PC-3 (cell line): Measurements from ENCODE around the gene GRAMD2A. TPM values are rescaled to one million over a fixed set of nuclear protein-coding genes. Genes with fewer than 3 reads are reported as not detected.

Experiments
- ATAC-seq: fragments of 200-7000 bp; cut with Tn5 transposase; 2 replicates; pipeline ENCODE4 v1.9.1; 2020; ENCODE audit warnings: mild to moderate bottlenecking, moderate library complexity
- BruUV-seq: library from RNA; stranded (reverse); fragments of 400-500 nt; replicated peaks from 2 replicates; lab custom pipeline; 2021; lab: Mats Ljungman, UMichigan
- CTCF ChIA-PET: fragments of 300-600 bp; sonication (Branson Sonifier 250); formaldehyde crosslinking; loops from one replicate; lab custom pipeline; 2022; ENCODE audit warnings: antibody characterized with exemption; lab: Charles Lee
- POLR2A ChIA-PET: fragments of 300-600 bp; sonication (Branson Sonifier 250); formaldehyde crosslinking; loops from one replicate; lab custom pipeline; 2022; ENCODE audit warnings: antibody characterized with exemption; ENCODE audit not compliant: unreplicated experiment; lab: Charles Lee
- DNase-seq: peaks from one replicate; pipeline ENCODE4 v3.0.0-alpha.2; 2015
- H2AFZ ChIP-seq: fragments of 300-600 bp; sonication (generic); 2 replicates; pipeline ENCODE4 v1.6.0; 2016; ENCODE audit warnings: antibody characterized with exemption, low read length
- H3F3A ChIP-seq: fragments of 300-600 bp; sonication (generic); one replicate; pipeline ENCODE4 v1.6.0; 2017; ENCODE audit warnings: antibody characterized with exemption, low read length, control low read depth, mild to moderate bottlenecking; ENCODE audit not compliant: unreplicated experiment
- H3K27ac ChIP-seq: fragments of 300-600 bp; sonication (generic); 2 replicates; pipeline ENCODE4 v1.5.1; 2016; ENCODE audit warnings: mild to moderate bottlenecking, low read length
- H3K27me3 ChIP-seq: fragments of 300-600 bp; sonication (generic); 2 replicates; pipeline ENCODE4 v1.6.1; 2016; ENCODE audit warnings: low read length, mixed read lengths
- H3K36me3 ChIP-seq: fragments of 300-600 bp; sonication (generic); 2 replicates; pipeline ENCODE4 v1.6.1; 2016; ENCODE audit warnings: low read depth, mixed run types, low read length, mixed read lengths
- H3K4me1 ChIP-seq: fragments of 300-600 bp; sonication (generic); 2 replicates; pipeline ENCODE4 v1.5.1; 2016; ENCODE audit warnings: low read length; ENCODE audit not compliant: insufficient read depth
- H3K4me2 ChIP-seq: fragments of 300-600 bp; sonication (generic); 2 replicates; pipeline ENCODE4 v1.6.0; 2016; ENCODE audit warnings: low read length
- H3K4me3 ChIP-seq: fragments of 300-600 bp; sonication (generic); 2 replicates; pipeline ENCODE4 v1.5.1; 2016; ENCODE audit warnings: mild to moderate bottlenecking, low read length, mixed read lengths
- H3K79me2 ChIP-seq: fragments of 300-600 bp; sonication (generic); 2 replicates; pipeline ENCODE4 v1.6.1; 2017; ENCODE audit warnings: low read length, mixed read lengths
- H3K9ac ChIP-seq: fragments of 300-600 bp; sonication (generic); 2 replicates; pipeline ENCODE4 v1.6.0; 2016; ENCODE audit warnings: mild to moderate bottlenecking, low read length
- H3K9me2 ChIP-seq: fragments of 300-600 bp; sonication (generic); replicated peaks from 2 replicates; pipeline ENCODE4 v1.6.1; 2016; ENCODE audit warnings: mixed run types, low read length, mixed read lengths
- H3K9me3 ChIP-seq: fragments of 300-600 bp; sonication (generic); 2 replicates; pipeline ENCODE4 v1.6.1; 2016; ENCODE audit warnings: low read length, mixed read lengths
- H4K20me1 ChIP-seq: fragments of 300-600 bp; sonication (generic); 2 replicates; pipeline ENCODE4 v1.6.1; 2016; ENCODE audit warnings: low read length, mixed read lengths
- EZH2 ChIP-seq: fragments of 300-600 bp; sonication (generic); IDR thresholded peaks from one replicate; pipeline ENCODE4 v1.6.1; 2017; ENCODE audit warnings: antibody characterized with exemption, mild to moderate bottlenecking, low read length; ENCODE audit not compliant: unreplicated experiment
- EZH2phosphoT487 ChIP-seq: fragments of 300-600 bp; sonication (generic); IDR thresholded peaks from 2 replicates; pipeline ENCODE4 v1.6.1; 2018; ENCODE audit warnings: mild to moderate bottlenecking, antibody characterized with exemption, low read length, borderline replicate concordance
- intact Hi-C: fragments of 100-400 bp; cut with micrococcal nuclease; formaldehyde crosslinking; loops from 2 replicates; pipeline ENCODE4 v1.9.0; 2023
- total RNA-seq: library from RNA; depleted of rRNA; stranded (reverse); fragments of >200 nt; gene quantifications from 2 replicates; pipeline ENCODE4 v1.2.3, GENCODE V29; 2014
- TF ChIP-seq, protein P1 (sequence below): fragments of 300-600 bp; sonication (generic); conservative IDR thresholded peaks from 2 replicates; pipeline ENCODE4 v1.5.1; 2017; ENCODE audit warnings: antibody characterized with exemption, low read depth, mild to moderate bottlenecking, low read length

The GRAMD2A gene
- total RNA-seq, 1 experiment from 2014 or later: 0.07 TPM

DNA sequence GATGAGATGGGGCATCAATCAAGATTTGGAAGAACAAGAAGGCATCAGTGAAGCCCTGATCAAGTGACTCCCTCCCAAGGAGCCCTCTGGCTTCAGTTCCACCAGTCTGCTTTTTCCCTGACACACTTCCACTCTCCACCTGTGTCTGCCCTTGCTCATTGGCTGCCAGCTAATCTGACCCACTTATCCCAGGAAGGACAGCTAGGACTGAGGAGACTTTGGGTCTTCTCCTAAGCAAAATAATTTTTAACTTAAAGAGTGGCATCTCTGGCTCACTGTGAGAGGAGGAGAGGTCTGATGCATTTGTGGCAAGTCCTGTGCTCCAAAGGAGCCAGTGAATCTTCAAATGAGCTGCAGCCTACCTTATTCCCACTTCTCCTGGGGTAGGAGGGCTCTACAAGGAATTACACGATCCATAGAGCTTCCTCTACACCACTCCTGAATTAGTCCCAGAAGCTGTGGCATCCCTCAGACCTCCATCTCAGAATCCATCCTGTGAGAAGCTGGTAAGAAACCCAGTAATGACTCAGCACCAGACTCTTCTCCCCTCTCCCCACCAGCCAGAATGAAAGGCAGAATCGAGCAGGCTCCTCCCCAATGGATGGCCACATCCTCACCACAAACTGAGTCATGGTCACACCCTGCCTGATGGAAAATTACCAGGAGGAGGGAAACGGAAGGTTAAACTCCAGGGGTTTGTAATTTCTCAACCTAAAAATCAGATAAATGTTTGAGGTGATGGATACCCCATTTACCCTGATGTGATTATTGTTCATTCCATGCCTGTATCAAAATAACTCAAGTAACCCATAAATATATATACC lies 39.7 kb upstream of the GRAMD2A start:
- POLR2A ChIA-PET: no interaction called here
- H3K36me3 ChIP-seq: no peaks in the 10 kb centered on the region
- peak; percentile 91 for ATAC-seq

GRCh38 chr15:72236381-72237003 lies 38.9 kb upstream of the GRAMD2A start:
- H3K9ac ChIP-seq: peak overlapping the region; percentile 83
- H4K20me1 ChIP-seq: no peaks in the 10 kb centered on the region
- no peak for ATAC-seq
- H3K27ac ChIP-seq: peak overlapping the region; percentile 94
- BruUV-seq: no TSS peak
- H3K4me1 ChIP-seq: peaks cover 33% of the 10 kb centered on the region
- no peaks in the 10 kb centered on the region for H3K36me3 ChIP-seq
- TF ChIP-seq EZH2 (no peak), EZH2phosphoT487 (no peak)
- TF ChIP-seq, protein P1, sequence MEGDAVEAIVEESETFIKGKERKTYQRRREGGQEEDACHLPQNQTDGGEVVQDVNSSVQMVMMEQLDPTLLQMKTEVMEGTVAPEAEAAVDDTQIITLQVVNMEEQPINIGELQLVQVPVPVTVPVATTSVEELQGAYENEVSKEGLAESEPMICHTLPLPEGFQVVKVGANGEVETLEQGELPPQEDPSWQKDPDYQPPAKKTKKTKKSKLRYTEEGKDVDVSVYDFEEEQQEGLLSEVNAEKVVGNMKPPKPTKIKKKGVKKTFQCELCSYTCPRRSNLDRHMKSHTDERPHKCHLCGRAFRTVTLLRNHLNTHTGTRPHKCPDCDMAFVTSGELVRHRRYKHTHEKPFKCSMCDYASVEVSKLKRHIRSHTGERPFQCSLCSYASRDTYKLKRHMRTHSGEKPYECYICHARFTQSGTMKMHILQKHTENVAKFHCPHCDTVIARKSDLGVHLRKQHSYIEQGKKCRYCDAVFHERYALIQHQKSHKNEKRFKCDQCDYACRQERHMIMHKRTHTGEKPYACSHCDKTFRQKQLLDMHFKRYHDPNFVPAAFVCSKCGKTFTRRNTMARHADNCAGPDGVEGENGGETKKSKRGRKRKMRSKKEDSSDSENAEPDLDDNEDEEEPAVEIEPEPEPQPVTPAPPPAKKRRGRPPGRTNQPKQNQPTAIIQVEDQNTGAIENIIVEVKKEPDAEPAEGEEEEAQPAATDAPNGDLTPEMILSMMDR: no peak
- no peaks in the 10 kb centered on the region for H3K9me3 ChIP-seq
- no peak overlapping the region for H2AFZ ChIP-seq
- peaks cover 5% of the 10 kb centered on the region for H3F3A ChIP-seq
- peak overlapping the region; percentile 51 for H3K4me3 ChIP-seq
- no peaks in the 10 kb centered on the region for H3K27me3 ChIP-seq
- no peak for DNase-seq
- ChIA-PET CTCF (no interaction called here), POLR2A (no interaction called here)
- peaks cover 24% of the 10 kb centered on the region for H3K79me2 ChIP-seq
- intact Hi-C loops: no loop called here
- H3K9me2 ChIP-seq: no peaks in the 10 kb centered on the region
- peak overlapping the region; percentile 76 for H3K4me2 ChIP-seq

More for the DNA sequence above, 39.7 kb upstream of the GRAMD2A start:
- H3K9me3 ChIP-seq: no peaks in the 10 kb centered on the region
- H3K4me1 ChIP-seq: peaks cover 32% of the 10 kb centered on the region
- H3K27me3 ChIP-seq: no peaks in the 10 kb centered on the region
- H3F3A ChIP-seq: peaks cover 5% of the 10 kb centered on the region
- intact Hi-C loops: no loop called here
- TF ChIP-seq EZH2phosphoT487: no peak
- no peak for TF ChIP-seq EZH2
- TF ChIP-seq, protein P1: no peak
- peaks cover 18% of the 10 kb centered on the region for H3K79me2 ChIP-seq
- H3K9ac ChIP-seq: peak overlapping the region; percentile 88
- TSS peak; percentile 95 for BruUV-seq
- H3K27ac ChIP-seq: peak overlapping the region; percentile 94
- H4K20me1 ChIP-seq: no peaks in the 10 kb centered on the region
- H3K4me2 ChIP-seq: peak overlapping the region; percentile 76
- H3K4me3 ChIP-seq: peak overlapping the region; percentile 51
- DNase-seq: peak; percentile 94
- CTCF ChIA-PET: no interaction called here
- peak overlapping the region; percentile 85 for H2AFZ ChIP-seq
- no peaks in the 10 kb centered on the region for H3K9me2 ChIP-seq
